HG02678 (cell line): ENCODE results near the gene C6orf62.
"Not testable (repeated sequence)": the region's sequence is repeated elsewhere in the genome, so short reads cannot be mapped to it uniquely, and the experiment has no call there.

Experiments
- ATAC-seq: cut with Tn5 transposase; IDR thresholded peaks from one replicate; pipeline ENCODE4 v1.9.1; 2021; ENCODE audit warnings: mild to moderate bottlenecking, moderate library complexity; ENCODE audit not compliant: unreplicated experiment

Gene C6orf62

DNA sequence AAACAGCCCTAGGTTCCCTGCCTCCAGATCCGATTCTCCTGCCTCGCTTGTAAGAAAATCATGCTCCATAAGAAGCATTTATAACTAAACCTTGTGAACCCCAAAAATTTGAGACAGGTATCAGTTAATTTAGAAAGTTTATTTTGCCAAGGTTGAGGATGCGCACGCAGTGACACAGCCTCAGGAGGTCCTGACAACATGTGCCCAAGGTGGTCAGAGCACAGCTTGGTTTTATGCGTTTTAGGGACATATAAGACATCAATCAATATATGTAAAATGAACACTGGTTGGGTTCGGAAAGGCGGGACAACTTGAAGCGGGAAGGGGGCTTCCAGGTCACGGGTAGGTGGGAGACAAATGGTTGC, 50.0 kb downstream of the C6orf62 start:
- no peak for ATAC-seq

DNA sequence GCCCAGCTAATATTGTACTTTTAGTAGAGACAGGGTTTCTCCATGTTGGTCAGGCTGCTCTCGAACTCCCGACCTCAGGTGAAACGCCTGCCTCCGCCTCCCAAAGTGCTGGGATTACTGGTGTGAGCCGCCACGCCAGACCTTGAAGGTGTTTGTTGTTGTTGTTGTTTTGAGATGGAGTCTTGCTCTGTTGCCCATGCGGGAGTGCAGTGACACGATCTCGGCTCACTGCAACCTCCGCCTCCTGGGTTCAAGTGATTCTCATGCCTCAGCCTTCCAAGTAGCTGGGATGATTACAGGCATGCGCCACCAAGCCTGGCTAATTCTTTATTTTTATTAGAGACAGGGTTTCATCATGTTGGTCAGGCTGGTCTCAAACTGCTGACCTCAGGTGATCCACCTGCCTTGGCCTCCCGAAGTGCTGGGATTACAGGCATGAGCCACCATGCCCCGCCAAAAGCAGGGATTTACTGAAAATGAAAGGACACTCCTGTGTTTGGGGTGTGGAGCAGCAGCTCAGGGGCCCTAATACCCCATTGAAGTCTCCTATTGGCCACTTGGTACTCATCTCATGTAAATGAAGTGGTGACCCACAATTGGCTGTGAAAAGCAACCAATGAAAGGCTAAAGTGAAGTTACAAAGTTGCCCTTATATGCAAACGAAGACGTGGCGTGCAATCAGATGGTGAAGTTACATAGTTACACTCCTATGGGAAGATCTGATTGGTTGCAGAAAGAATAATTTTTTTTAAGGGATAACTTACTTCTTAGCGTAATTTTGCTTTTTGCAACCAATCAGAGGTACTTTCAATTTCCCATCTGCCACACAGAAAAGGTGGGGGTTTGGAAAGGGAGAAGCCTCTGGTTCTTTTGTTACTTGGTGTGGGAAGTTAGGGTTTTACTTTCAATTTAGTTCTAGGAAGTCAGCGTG, 50.6 kb downstream of the C6orf62 start:
- not testable (repeated sequence) for ATAC-seq

DNA sequence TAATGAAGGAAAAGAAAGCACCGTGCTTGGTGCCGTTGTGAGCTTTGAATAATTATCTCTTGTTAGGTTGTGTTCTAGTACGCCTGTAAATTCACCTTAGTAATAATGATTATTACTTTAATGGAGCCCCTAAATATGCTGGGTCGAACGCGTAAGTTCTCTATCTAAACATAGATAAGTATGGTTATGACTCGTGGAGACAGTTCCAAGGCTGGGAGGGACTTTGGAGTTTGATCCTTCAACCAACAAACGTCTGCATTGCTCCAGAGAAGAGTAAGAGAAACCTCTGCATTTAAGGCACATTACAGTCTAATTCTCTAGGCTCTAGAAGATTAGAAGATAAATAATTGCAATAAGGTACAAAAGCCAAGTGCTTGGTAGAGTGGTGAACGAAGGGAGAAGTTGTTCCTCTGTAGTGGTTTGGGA, 51.6 kb downstream of the C6orf62 start:
- ATAC-seq = peak; percentile 3

DNA sequence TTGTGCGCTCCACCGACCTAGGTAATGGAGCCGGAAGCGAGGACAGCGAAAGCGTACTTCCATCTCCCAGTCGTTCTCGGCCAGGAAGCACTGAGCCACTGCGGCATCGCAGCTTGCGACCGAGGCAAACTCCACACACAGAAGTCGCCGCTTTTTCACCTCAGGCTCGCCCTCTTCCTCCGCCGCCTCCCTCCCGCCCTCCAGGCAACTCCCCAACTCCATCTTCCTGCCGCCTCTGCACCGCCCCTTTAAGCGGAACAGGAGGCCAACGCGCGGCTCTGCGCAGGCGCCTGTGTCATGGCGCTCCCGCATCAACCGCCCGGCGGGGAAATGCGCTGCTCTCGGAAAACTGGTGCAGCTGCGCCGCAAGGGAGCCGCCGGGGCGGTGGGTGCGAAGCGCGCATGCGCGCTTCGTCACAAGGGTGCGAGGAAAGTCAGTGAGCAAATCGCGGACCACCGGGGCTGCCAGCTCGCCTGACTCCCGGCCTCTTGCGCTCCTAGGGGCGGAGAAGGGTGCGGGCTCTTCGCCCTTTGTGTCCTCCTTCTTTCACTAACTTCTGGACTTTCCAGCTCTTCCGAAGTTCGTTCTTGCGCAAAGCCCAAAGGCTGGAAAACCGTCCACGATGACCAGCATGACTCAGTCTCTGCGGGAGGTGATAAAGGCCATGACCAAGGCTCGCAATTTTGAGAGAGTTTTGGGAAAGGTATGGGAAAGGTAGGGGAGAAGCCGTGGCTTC, 52.1 kb downstream of the C6orf62 start, which contains the start of the genes ACOT13 and TDP2:
TSS of gene ACOT13 (plus strand) at position 437 of the 737 bp plus-strand sequence. CDS start at position 624, 187 bp downstream.
TSS of gene TDP2 (minus strand) at position 259 of the 737 bp plus-strand sequence. CDS start at position 222, 37 bp downstream.
- ATAC-seq = peak; percentile 94

DNA sequence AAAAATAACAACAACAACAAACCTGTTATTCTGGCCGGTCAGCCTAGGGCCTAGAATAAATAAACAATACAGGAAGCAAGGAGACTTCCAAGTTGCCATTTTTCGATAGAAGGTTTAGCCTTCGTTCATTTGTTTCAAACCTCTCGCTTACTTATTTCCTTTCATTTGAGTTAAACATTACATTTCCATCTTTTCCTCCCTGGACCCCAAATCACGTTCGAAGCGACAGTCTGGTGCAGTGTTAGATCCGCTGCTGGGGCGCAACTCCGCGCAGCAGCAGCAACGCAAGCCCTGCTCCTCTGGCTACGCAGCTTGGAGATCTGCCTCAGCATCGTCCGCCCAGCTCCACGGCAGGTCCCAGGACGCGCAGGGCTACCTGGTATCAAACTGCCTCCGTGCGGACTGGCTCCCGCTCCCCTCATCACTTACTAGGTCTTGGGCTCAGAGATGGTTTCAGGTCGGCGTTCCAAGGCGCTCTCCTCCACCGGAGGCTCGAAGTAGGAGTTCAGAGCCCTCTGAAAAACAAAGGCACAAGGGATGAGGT, 52.8 kb downstream of the C6orf62 start:
- peak; percentile 31 for ATAC-seq

DNA sequence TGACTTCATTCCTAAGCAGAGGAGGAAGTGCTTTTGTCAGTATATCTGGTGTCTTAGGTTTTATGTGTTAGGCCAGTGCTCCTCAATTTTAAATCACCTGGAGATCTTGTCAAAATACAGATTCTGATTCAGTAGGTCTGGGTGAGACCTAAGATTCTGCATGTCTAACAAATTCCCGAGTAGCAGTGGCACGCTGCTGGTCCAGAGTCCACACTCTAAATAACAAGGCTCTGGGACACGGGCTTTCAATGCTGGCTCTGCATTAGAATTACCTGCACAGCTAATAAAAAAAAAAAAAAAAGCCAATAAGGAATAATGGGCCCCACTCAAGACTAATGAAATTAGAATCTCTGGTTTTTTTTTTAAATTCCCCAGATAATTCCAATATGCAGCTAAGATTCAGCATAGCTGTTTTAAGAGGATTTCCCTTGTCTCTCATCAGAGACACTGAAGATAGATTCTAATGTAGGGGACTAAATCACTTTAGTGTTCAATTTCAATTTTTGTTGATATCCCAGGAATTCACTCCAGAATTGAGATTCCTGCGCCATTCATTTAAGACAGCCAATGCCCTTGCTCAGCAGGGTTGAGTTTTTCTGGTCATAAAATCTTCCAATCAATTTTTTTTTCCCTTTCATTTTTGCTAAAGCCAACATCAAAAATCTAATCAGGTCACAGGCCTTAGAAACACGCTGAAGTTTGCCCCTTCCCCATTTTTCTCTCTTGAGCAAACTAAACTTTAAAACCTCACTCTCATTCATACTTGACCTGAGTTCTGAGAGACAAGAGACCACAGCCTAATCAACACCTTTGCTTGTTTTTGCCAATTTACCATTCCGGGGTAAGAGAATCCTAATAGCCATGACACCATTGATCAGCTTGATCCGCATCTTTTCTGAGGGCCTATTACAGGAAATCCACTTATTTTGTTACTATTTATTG, 54.6 kb downstream of the C6orf62 start:
- no peak for ATAC-seq

DNA sequence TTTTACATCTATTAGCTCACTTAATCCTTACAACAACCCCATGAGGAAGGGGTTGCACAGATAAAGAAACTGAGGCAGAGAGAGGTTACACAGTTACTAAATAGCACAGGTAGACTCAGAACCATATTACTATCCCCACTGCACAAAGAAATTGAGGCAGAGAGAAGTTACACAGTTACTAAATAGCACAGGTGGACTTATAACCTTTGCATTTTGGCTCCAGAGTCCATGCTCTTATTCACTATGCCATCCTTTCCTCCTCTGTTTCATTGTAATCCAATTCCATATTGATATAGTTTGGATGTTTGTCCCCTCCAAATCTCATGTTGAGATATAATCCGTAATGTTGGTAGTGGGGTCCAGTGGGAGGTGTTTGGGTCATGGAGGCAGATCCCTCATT, 55.8 kb downstream of the C6orf62 start:
- no peak for ATAC-seq

DNA sequence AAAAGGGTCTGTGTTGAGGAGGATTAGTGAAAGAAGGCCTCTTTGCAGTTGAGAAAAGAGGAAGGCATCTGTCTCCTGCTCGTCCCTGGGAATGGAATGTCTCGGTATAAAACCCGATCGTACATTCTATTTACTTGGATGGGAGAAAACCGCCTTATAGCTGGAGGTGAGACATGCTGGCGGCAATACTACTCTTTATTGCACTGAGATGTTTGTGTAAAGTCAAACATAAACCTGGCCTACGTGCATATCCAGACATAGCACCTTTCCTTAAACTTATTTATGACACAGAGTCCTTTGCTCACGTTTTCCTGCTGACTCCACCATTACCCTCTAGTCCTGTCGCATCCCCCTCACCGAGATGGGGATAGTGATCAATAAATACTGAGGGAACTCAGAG, 56.7 kb downstream of the C6orf62 start:
- no peak for ATAC-seq

DNA sequence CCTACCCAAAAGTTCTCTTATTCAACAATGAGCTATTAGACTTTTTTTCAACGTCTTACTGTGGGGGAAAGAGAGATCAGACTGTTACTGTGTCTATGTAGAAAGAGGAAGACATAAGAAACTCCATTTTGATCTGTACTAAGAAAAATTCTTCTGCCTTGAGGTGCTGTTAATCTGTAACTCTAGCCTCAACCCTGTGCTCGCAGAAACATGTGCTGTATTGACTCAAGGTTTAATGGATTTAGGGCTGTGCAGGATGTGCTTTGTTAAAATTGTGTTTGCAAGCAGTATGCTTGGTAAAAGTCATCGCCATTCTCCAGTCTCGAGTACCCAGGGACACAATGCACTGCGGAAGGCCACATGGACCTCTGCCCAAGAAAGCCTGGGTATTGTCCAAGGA, 57.2 kb downstream of the C6orf62 start:
- ATAC-seq = not testable (repeated sequence)

DNA sequence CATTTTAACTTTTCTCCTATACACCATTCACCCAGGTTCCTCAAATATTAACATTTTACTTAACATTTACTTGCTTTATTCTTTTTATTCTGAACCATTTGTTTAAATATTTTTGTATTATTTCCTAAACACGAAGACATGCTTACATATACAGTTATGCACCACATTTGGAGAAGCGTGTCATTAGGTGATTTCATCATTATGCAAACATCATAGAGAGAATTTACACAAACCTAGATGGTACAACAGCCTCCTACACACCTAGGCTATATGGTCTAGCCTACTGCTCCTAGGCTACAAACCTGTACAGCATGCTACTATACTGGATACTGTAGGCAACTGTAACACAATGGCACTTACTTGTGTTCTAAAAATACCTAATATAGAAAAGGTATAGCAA, 58.8 kb downstream of the C6orf62 start:
- ATAC-seq = no peak

DNA sequence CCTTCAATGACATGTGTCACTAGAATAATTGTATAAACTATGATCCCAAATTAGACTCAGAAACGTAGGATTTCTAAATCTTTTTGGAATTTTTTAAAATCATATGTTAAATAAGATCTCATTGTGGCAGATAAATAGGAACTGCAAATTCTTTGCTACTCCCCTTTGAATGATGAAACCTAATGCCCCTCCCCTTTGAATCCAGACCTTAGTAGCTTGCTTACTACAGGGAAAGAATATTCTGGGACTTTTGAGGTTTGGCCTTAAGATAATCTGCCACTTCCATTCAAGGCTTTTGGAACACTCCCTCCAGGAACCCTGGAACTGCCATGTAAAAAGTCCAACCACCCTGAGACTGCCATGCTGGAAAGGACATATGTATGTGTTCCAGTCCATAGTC, 59.4 kb downstream of the C6orf62 start:
- no peak for ATAC-seq

DNA sequence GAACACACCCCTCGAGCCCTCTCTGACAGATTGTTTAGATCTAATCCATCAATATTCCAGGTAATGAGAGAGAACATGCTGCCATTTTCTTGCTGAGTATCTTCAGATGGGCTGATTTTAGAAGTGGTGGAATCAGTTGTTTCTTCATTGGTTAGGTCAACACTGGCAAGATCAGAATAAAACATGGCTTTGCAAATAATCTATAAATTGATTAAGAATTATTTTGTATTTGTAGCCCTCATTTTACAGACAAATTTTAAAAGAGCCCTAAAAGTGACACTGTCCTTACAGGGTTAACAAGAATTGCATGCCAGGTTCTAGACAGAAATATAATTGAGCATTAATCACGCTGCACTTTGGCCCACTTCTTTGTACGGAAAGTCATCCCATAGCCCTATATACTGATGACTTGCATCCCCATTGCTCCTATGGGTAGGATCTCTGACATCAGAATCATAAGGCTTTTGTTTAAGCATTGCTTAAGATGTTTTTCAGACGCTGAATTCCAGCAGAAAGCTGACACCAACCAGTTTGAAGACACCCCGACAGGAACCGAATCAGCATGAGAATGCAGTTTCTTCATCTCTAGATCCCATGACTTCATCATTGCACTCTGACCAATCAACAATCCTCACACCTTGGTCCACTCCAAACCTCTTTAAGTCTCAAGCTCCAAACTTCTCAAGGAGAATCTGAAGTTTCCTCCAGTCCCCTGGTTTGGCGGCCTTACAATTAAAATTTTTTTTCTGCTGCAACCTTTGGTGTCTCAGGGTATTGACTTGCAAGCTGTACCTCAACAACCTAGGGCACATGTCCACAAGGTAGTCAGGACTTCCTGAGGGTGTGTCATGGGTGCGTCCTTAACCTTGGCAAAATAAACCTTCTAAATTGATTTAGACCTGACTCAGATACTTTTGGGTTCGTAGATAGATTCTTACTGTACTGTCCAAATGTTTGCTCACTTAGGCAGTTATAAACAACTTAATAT, 60.1 kb downstream of the C6orf62 start:
- ATAC-seq = no peak

DNA sequence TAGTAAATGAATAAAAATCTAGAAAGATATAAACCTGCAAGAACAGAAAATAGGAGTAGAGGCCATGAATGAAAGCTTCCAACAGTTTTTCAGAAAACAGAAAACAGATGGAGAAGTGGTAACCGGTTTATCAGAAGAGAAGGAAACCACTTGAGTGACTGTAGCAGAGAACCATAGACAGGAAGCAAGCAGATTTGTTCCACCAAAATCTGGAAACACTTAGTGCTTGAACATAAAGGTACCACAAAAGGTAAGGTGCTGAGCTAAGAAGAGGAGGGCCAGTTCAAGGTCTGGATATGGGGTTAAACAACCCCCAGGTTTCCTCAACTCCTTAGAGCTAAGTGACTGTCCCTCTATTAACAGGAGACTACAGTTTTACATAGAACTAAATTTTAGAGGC, 63.7 kb downstream of the C6orf62 start:
- ATAC-seq = no peak
